GM18907 (cell line): ENCODE results near the gene DNASE1L1.

ENCODE experiments used
- ATAC-seq: cut with Tn5 transposase; IDR thresholded peaks from one replicate; pipeline ENCODE4 v1.9.1; 2021; ENCODE audit warnings: mild to moderate bottlenecking, moderate library complexity; ENCODE audit not compliant: unreplicated experiment

The DNASE1L1 gene

DNA sequence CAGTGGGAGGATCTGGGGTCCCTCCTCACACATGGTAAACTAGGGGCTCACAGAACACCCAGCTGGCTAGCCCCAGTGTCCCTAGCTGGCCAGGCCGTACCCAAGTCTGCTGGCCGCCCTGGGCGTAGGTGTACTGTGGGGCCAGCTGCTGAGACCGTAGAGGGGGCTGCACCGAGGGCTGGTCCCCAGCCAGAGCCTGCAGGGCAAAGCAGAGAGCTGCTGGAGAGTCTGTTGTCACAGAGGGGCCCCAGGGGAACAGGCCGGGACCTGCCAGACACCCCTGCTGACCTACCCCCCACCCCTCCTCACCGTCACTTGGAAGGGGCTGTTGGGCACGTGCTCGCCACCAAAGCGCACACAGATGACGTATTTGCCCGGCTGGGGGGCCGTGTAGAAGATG is 54.5 kb downstream of the DNASE1L1 start:
- ATAC-seq: no peak

DNA sequence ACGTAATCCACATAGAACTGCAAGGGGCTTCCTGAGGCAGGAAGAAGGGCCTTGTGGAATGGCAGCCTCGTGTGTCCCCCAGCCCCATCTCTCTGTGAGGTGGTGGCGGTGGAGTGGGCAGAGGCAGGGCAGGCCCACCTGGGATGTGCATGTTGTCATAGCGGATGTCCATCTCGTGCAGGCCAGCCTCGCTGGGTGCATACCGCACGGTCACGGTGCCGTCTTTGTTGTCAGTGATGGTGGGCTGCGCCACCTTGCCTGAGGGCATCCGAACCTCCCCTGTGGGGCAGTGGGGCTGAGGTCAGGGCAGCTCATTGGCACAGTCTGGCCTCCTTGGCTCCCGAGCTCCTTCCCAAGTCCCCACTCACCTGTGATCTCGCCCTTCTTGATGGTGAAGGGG is 55.0 kb downstream of the DNASE1L1 start:
- ATAC-seq: no peak

DNA sequence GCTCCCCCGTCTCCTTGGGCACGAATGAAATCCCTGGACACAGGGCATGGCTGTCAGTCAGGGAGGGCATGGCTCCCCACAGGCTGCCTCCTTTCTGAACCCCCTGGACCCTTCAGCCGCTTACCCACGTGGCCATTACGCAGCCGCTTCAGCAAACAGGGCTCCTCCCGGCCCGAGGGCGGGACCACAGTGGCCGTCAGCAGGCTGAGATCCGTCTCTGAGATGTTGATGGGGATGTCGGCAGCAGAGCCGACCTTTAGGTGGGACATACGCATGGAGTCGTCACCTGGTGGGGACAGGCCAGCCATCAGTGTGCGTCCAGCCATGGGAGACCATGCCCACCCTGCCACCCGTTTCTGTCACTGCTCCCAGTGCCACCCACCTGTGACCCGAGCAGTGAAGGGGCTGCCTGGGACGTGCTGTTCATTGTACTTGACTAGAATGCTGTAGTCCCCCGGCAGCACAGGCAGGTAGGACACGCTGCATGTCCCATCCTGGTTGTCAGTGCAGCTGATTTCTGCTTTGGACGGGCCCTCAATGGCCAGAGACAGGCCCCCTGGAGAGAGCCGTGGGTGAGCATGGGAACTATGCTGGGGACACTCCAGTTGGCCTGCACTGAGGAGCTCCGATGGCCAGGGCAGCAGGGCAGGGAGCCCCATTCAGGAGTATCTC is 55.7 kb downstream of the DNASE1L1 start:
- no peak for ATAC-seq

DNA sequence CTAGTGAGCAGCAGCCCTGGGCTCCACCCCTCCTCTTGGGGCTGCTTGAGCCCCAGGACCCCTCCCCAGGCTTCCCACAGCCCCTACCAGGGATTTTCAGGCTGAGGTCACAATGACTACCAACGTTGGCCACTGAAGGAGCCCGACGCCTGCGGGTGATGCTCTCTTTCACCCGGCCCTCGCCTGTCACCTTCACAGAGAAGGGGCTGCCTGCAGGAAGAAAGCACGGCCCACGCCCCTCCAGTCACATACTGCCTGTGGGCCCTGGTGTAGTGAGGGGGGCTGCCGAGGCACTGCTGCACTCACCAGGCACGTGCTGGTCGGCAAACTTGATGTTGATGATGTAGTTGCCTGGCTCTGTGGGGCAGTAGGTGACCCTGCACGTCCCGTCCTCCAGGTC is 56.6 kb downstream of the DNASE1L1 start:
- ATAC-seq: no peak

DNA sequence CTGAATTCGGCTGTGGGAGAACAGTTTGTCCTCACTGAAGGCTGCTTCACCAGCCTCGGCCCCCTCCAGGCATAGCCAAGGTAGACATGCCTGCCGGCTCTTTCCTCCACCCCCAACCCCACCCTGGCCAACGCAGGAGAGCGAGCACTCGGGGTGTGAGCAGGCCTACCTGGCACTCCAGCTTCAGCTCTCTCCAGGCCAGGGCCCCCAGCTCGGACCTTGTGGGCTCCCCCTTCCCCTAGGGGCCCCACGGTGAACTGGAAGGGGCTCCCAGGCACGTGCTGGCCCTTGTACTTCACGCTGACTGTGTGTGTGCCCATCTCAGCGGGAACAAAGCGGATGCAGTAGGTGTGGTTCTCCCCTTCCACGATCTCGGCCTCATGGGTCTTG is 57.0 kb downstream of the DNASE1L1 start:
- ATAC-seq: no peak
